AG04449 (cell line): ENCODE data around the gene HHLA2.

Source experiments
- CTCF ChIA-PET: fragments of 350-600 bp; formaldehyde crosslinking; extraction: SDS; loops from one replicate; lab custom pipeline; 2021; ENCODE audit warnings: antibody characterized with exemption; lab: Yijun Ruan, JAX
- POLR2A ChIA-PET: fragments of 400-600, 350-600 bp; formaldehyde crosslinking; extraction: SDS; loops from one replicate; lab custom pipeline; 2020; ENCODE audit warnings: antibody characterized with exemption, inconsistent platforms; lab: Yijun Ruan, JAX
- DNase-seq: peaks from one replicate; pipeline ENCODE4 v3.0.0-alpha.2; 2010; ENCODE audit warnings: low read depth, low spot score
- H3K4me3 ChIP-seq: 2 replicates; pipeline ENCODE4 v1.5.1; 2011; ENCODE audit warnings: low read depth, mild to moderate bottlenecking, control low read depth, low read length
- CTCF ChIP-seq: IDR thresholded peaks from one replicate; pipeline ENCODE4 v1.5.1; 2011; ENCODE audit warnings: mild to moderate bottlenecking, moderate library complexity, low read length, control low read depth, inconsistent platforms; ENCODE audit not compliant: insufficient read depth; ENCODE audit errors: missing control alignments

Gene HHLA2

DNA sequence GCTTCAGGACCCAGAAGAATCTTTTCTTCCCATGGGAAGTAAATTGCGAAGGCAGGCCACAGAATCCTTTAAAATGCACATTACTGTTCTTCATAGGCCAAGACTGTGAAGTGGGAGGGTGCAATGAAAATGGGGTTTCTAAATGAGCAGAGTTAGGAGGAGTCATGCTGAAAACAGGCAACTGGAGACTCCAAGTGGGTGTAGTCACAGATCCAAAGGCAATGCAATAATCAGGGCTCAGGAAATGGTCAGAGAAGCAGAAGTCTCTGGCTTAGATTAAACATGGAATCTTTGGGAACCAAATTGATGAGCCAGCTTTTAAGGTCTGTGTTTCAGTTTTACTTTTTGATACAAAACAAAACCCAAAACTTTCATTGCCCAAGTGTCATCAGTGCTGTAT lies 37.6 kb downstream of the HHLA2 start:
- TF ChIP-seq CTCF = no peak
- POLR2A ChIA-PET = no interaction called here
- CTCF ChIA-PET = no interaction called here
- no peak overlapping the region for H3K4me3 ChIP-seq
- DNase-seq = no peak

DNA sequence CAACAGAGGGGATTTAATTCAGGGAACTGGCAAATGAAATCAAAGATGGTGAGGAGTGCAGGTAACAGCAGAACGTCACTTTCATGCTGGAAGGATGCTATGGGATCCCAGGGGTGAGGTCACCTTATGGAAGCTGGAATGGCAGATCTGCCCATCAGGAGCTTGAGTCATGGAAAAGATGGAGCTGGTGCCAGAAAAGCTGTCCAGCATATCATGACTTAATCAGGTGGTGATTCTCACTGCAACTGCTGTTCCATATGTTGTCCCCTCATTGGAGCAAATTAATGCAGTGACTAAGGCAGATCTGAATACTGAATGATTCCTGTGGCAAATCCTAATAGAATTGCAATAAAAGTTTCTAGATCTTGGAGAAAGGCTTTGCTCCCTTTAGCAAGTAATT lies 38.4 kb downstream of the HHLA2 start:
- no peak for TF ChIP-seq CTCF
- no peak overlapping the region for H3K4me3 ChIP-seq
- DNase-seq = no peak
- CTCF ChIA-PET = no interaction called here
- POLR2A ChIA-PET = no interaction called here

DNA sequence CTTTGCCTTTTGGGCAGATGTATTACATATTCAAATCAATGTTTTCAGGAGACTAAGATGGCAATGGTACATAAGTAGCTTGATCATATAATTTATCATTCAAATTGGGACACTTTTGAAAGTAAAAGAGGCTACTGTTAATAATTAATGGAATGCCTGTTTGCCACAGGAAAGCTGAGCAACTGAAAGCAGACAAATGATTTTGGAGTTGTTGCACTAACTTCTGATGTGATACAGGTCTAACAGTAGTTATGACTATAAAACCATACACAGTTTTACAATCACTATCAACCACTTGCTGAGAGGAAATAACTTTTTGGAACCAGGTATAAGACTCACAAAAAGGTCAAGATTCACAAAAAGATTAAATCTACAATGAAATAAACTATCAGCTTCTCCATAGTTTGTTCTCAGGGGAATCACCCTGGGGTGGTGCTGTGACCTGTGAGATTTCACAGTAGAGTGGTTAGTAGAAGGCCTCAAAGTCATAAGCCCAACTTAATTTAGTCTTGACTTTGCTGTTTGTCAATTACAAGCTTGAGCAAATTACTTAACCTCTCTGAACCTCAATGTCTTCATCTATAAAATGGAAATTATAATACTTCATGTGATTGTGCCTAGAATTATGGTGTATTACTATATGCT lies 42.7 kb downstream of the HHLA2 start:
- no peak for DNase-seq
- TF ChIP-seq CTCF = no peak
- H3K4me3 ChIP-seq = no peak overlapping the region
- ChIA-PET POLR2A (no interaction called here), CTCF (interaction anchor here (1.0 kb wide), 1 partner anchor 15 kb away, joined by 3 read pairs; no protein-coding TSS in a partner anchor)

DNA sequence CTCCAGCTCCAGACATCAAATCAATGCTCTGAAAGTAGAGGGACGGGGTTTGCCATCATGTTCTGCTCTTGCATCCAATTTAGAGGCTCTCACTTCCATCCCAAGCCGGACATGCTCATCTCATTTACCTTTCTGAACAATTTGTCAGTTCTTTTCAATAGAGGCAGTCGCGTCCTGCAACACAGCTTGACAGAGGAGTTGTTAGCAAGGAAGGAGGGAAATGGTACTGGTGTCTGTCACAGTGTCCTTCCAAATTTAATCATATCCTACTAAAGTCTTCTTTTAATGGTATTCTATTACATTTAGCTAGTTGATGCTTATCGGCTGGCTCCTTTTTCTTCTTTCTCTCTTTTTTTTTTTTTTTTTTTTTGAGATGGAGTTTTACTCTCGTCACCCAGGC lies 45.6 kb downstream of the HHLA2 start:
- H3K4me3 ChIP-seq = no peak overlapping the region
- ChIA-PET POLR2A (no interaction called here), CTCF (no interaction called here)
- TF ChIP-seq CTCF = no peak
- no peak for DNase-seq

- no peak overlapping the region for H3K4me3 ChIP-seq
- CTCF ChIA-PET = no interaction called here
- POLR2A ChIA-PET = no interaction called here
- TF ChIP-seq CTCF = no peak
- no peak for DNase-seq
Measured at GRCh38 chr3:108342837-108343486, 46.6 kb downstream of the HHLA2 start.

DNA sequence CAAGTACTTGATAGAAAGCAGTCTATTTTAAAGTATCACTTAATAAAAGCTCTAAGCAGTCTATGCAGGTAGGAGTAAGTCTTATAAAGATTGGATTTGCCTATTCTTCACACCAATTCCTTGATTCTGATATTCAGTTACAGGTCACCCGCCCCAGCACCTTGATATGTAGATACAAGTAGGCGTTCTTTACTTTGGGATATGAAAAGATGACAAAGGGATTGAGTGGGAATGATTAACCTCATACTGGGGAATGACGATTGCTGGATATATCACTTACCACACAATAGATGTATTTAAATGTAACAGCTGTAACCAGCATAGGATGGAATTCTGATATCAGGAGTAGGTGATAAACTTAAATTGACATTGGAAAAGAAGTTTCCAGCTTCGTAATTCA lies 47.1 kb downstream of the HHLA2 start:
- ChIA-PET CTCF (no interaction called here), POLR2A (no interaction called here)
- TF ChIP-seq CTCF = no peak
- no peak for DNase-seq
- H3K4me3 ChIP-seq = no peak overlapping the region
